SK-N-SH treated with all-trans-retinoic acid at 6 μM for 48 hours (cell line): ENCODE measurements around the gene ABCC3.

ENCODE experiments used
- ARNTL ChIP-seq: fragments of 450-650 bp; formaldehyde crosslinking; IDR thresholded peaks from 2 replicates; pipeline ENCODE4 v1.5.0; 2020; ENCODE audit warnings: low read depth, mild to moderate bottlenecking, moderate library complexity, borderline replicate concordance
- SNAI2 ChIP-seq: fragments of 250-450 bp; sonication (Bioruptor Pico); IDR thresholded peaks from 2 replicates; pipeline ENCODE4 v1.5.0; 2020; ENCODE audit warnings: mild to moderate bottlenecking, moderate library complexity
- TCF4 ChIP-seq: fragments of 250-450 bp; sonication (Bioruptor Pico); IDR thresholded peaks from 2 replicates; pipeline ENCODE4 v1.8.0; 2021; ENCODE audit warnings: mild to moderate bottlenecking, moderate library complexity, borderline replicate concordance
- ZFP30 ChIP-seq: fragments of 450-650 bp; formaldehyde crosslinking; IDR thresholded peaks from 2 replicates; pipeline ENCODE4 v1.5.0; 2022; ENCODE audit warnings: mild to moderate bottlenecking, moderate library complexity
- TF ChIP-seq, protein P1 (sequence below): fragments of 250-450 bp; sonication (Bioruptor Pico); IDR thresholded peaks from 2 replicates; pipeline ENCODE4 v1.5.1; 2020; ENCODE audit warnings: low read depth, mild to moderate bottlenecking, moderate library complexity

- TF ChIP-seq ZFP30 (CRISPR knock-in tag) (no peak), TCF4 (no peak), ARNTL (CRISPR knock-in tag) (no peak), SNAI2 (CRISPR knock-in tag) (no peak)
- TF ChIP-seq, protein P1, sequence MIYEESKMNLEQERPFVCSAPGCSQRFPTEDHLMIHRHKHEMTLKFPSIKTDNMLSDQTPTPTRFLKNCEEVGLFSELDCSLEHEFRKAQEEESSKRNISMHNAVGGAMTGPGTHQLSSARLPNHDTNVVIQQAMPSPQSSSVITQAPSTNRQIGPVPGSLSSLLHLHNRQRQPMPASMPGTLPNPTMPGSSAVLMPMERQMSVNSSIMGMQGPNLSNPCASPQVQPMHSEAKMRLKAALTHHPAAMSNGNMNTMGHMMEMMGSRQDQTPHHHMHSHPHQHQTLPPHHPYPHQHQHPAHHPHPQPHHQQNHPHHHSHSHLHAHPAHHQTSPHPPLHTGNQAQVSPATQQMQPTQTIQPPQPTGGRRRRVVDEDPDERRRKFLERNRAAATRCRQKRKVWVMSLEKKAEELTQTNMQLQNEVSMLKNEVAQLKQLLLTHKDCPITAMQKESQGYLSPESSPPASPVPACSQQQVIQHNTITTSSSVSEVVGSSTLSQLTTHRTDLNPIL (CRISPR knock-in tag) = no peak
Measured at GRCh38 chr17:50697062-50697461, 62.4 kb downstream of the ABCC3 start.
